Nephron progenitor cell (in vitro differentiated cells): Measurements from ENCODE around the gene TCF15.

Experiments used
- DNase-seq: peaks from one replicate; pipeline ENCODE4 v3.0.0; 2021
- H3K27ac Mint-ChIP-seq: 2 replicates; pipeline ENCODE4 v1.8.0; 2021; ENCODE audit warnings: mild to moderate bottlenecking, moderate library complexity, mixed read lengths
- H3K27me3 Mint-ChIP-seq: 2 replicates; pipeline ENCODE4 v1.8.0; 2021; ENCODE audit warnings: mild to moderate bottlenecking, low read depth, mixed read lengths; ENCODE audit not compliant: poor library complexity
- H3K36me3 Mint-ChIP-seq: 2 replicates; pipeline ENCODE4 v1.8.0; 2021; ENCODE audit warnings: low read depth, mixed read lengths
- H3K4me1 Mint-ChIP-seq: 2 replicates; pipeline ENCODE4 v1.8.0; 2021; ENCODE audit warnings: mixed read lengths
- H3K4me3 Mint-ChIP-seq: 2 replicates; pipeline ENCODE4 v1.8.0; 2021; ENCODE audit warnings: mild to moderate bottlenecking, moderate library complexity, mixed read lengths
- H3K9me3 Mint-ChIP-seq: 2 replicates; pipeline ENCODE4 v1.8.0; 2021; ENCODE audit warnings: mild to moderate bottlenecking, moderate library complexity, mixed read lengths
- CTCF ChIP-seq: fragments of 200-600 bp; sonication (generic); IDR thresholded peaks from 2 replicates; pipeline ENCODE4 v1.5.0; 2021; ENCODE audit warnings: antibody characterized with exemption

TCF15 gene

GRCh38 chr20:603116-603640 is 6.9 kb downstream of the TCF15 start:
- peaks cover 9% of the 10 kb centered on the region for H3K27me3 Mint-ChIP-seq
- DNase-seq = no peak

GRCh38 chr20:602111-602970 is 7.8 kb downstream of the TCF15 start:
- no peak for TF ChIP-seq CTCF
- peaks cover 3% of the 10 kb centered on the region for H3K27me3 Mint-ChIP-seq
- no peaks in the 10 kb centered on the region for H3K9me3 Mint-ChIP-seq
- H3K4me1 Mint-ChIP-seq = peaks cover 62% of the 10 kb centered on the region
- no peak for DNase-seq
- H3K27ac Mint-ChIP-seq = peak overlapping the region; percentile 77
- H3K36me3 Mint-ChIP-seq = no peaks in the 10 kb centered on the region
- H3K4me3 Mint-ChIP-seq = no peak overlapping the region

More at GRCh38 chr20:603116-603640, 6.9 kb downstream of the TCF15 start:
- no peaks in the 10 kb centered on the region for H3K36me3 Mint-ChIP-seq
- H3K4me1 Mint-ChIP-seq = peaks cover 65% of the 10 kb centered on the region
- TF ChIP-seq CTCF = no peak
- H3K9me3 Mint-ChIP-seq = no peaks in the 10 kb centered on the region
- H3K4me3 Mint-ChIP-seq = peak overlapping the region; percentile 6
- H3K27ac Mint-ChIP-seq = peak overlapping the region; percentile 48

- DNase-seq = no peak
- peak overlapping the region; percentile 19 for H3K27ac Mint-ChIP-seq
- TF ChIP-seq CTCF = no peak
- H3K27me3 Mint-ChIP-seq = peaks cover 3% of the 10 kb centered on the region
- no peaks in the 10 kb centered on the region for H3K36me3 Mint-ChIP-seq
- no peaks in the 10 kb centered on the region for H3K9me3 Mint-ChIP-seq
- H3K4me1 Mint-ChIP-seq = peaks cover 71% of the 10 kb centered on the region
- no peak overlapping the region for H3K4me3 Mint-ChIP-seq
These were observed 9.4 kb downstream of the TCF15 start for GRCh38 chr20:600736-601135.

GRCh38 chr20:600141-600540 is 10.0 kb downstream of the TCF15 start:
- H3K9me3 Mint-ChIP-seq = no peaks in the 10 kb centered on the region
- no peak for TF ChIP-seq CTCF
- peak overlapping the region; percentile 19 for H3K27ac Mint-ChIP-seq
- peaks cover 69% of the 10 kb centered on the region for H3K4me1 Mint-ChIP-seq
- no peak overlapping the region for H3K4me3 Mint-ChIP-seq
- H3K36me3 Mint-ChIP-seq = no peaks in the 10 kb centered on the region
- H3K27me3 Mint-ChIP-seq = no peaks in the 10 kb centered on the region
- no peak for DNase-seq

- no peaks in the 10 kb centered on the region for H3K36me3 Mint-ChIP-seq
- no peaks in the 10 kb centered on the region for H3K9me3 Mint-ChIP-seq
- H3K4me3 Mint-ChIP-seq = no peak overlapping the region
- no peak for TF ChIP-seq CTCF
- no peaks in the 10 kb centered on the region for H3K27me3 Mint-ChIP-seq
- peak; percentile 84 for DNase-seq
- peaks cover 53% of the 10 kb centered on the region for H3K4me1 Mint-ChIP-seq
- H3K27ac Mint-ChIP-seq = peak overlapping the region; percentile 23
These were observed 11.8 kb downstream of the TCF15 start for GRCh38 chr20:598133-598850.
